B cell (primary cell): ENCODE data around the gene EPN2. TPM values are rescaled to one million over a fixed set of nuclear protein-coding genes. Genes with fewer than 3 reads are reported as not detected.

Experiments
- ATAC-seq: fragments of 200-7000 bp; cut with Tn5 transposase; one replicate; pipeline ENCODE4 v1.10.0; 2021; ENCODE audit warnings: low read depth, mild to moderate bottlenecking, moderate number of reproducible peaks, moderate library complexity
- CTCF ChIA-PET: fragments of 350-600 bp; sonication (Branson Sonifier 250); formaldehyde crosslinking; loops from one replicate; lab custom pipeline; 2021; ENCODE audit warnings: antibody characterized with exemption, inconsistent platforms; lab: Charles Lee
- POLR2A ChIA-PET: fragments of 350-600 bp; sonication (Branson Sonifier 250); formaldehyde crosslinking; loops from one replicate; lab custom pipeline; 2021; ENCODE audit warnings: antibody characterized with exemption; lab: Charles Lee
- DNase-seq: peaks from one replicate; pipeline ENCODE4 v3.0.0; 2013
- H2AFZ ChIP-seq: 2 replicates; pipeline ENCODE4 v1.6.1; 2012; ENCODE audit warnings: mild to moderate bottlenecking, low read depth, low read length; ENCODE audit not compliant: insufficient read depth, poor library complexity, severe bottlenecking
- H3K27ac ChIP-seq, 2 donors: 1 replicate in 1 of 2; 2 replicates in 1 of 2; pipeline ENCODE4 v1.5.1; 2012 to 2013; ENCODE audit warnings: low read length in 2 of 2, mild to moderate bottlenecking in 2 of 2, moderate library complexity in 1 of 2
- H3K27me3 ChIP-seq, 4 experiments: fragments of 200-600 bp in 1 of 4; sonication (generic) in 1 of 4; replicated peaks in 1 of 4; 1 replicate in 2 of 4; 2 replicates in 2 of 4; pipeline versions ENCODE4 v1.6.1 to v1.7.0; 2013 to 2016; ENCODE audit warnings: low read length in 3 of 4, mild to moderate bottlenecking in 2 of 4, mixed read lengths in 1 of 4, moderate library complexity in 1 of 4; ENCODE audit not compliant: insufficient read depth in 4 of 4, control insufficient read depth in 3 of 4; ENCODE audit errors: control extremely low read depth in 1 of 4
- H3K36me3 ChIP-seq, 2 experiments: replicated peaks in 1 of 2; 1 replicate in 1 of 2; 2 replicates in 1 of 2; pipeline versions ENCODE4 v1.6.1 to v1.7.1; 2013; ENCODE audit warnings: low read length in 1 of 2; ENCODE audit not compliant: insufficient read depth in 2 of 2, control insufficient read depth in 1 of 2; ENCODE audit errors: control extremely low read depth in 1 of 2, extremely low read depth in 1 of 2
- H3K4me1 ChIP-seq, 2 donors: fragments of 200-600 bp in 1 of 2; sonication (generic) in 1 of 2; 1 replicate in 1 of 2; 2 replicates in 1 of 2; pipeline versions ENCODE4 v1.5.1 to v1.6.1; 2013 to 2017; ENCODE audit warnings: low read length in 2 of 2; ENCODE audit not compliant: control insufficient read depth in 2 of 2, insufficient read depth in 2 of 2
- H3K4me2 ChIP-seq: replicated peaks from 2 replicates; pipeline ENCODE3; 2012; ENCODE audit warnings: mild to moderate bottlenecking, low read depth, low read length; ENCODE audit not compliant: poor library complexity, severe bottlenecking
- H3K4me3 ChIP-seq, 5 experiments: fragments of 200-600 bp in 1 of 5; sonication (generic) in 1 of 5; 1 replicate in 3 of 5; 2 replicates in 2 of 5; pipeline versions ENCODE4 v1.5.1 to v1.7.0; 2011 to 2016; ENCODE audit warnings: low read length in 4 of 5, mild to moderate bottlenecking in 4 of 5, low read depth in 2 of 5, control low read depth in 1 of 5, moderate library complexity in 1 of 5; ENCODE audit not compliant: insufficient read depth in 1 of 5; ENCODE audit errors: control extremely low read depth in 1 of 5, extremely low read depth in 1 of 5
- H3K79me2 ChIP-seq: fragments of 200-600 bp; sonication (generic); one replicate; pipeline ENCODE4 v1.6.0; 2016; ENCODE audit warnings: low read length; ENCODE audit not compliant: control insufficient read depth, insufficient read depth
- H3K9ac ChIP-seq: fragments of 200-600 bp; sonication (generic); 2 replicates; pipeline ENCODE4 v1.6.1; 2017; ENCODE audit warnings: mild to moderate bottlenecking, low read length, moderate library complexity
- H3K9me3 ChIP-seq, 3 donors: one replicate each; pipeline versions ENCODE4 v1.6.1 to v1.7.1; 2013; ENCODE audit warnings: low read length in 2 of 3; ENCODE audit not compliant: control insufficient read depth in 2 of 3, insufficient read depth in 1 of 3; ENCODE audit errors: control extremely low read depth in 1 of 3
- H4K20me1 ChIP-seq: 2 replicates; pipeline ENCODE4 v1.6.0; 2012; ENCODE audit warnings: mild to moderate bottlenecking, low read length; ENCODE audit not compliant: insufficient read depth, control insufficient read depth, poor library complexity, severe bottlenecking
- H3K27ac Mint-ChIP-seq: one replicate; pipeline ENCODE4 v1.8.0; 2021; ENCODE audit warnings: mixed read lengths
- H3K27me3 Mint-ChIP-seq: one replicate; pipeline ENCODE4 v1.8.0; 2021; ENCODE audit warnings: mixed read lengths
- H3K4me1 Mint-ChIP-seq: one replicate; pipeline ENCODE4 v1.8.0; 2021; ENCODE audit warnings: mixed read lengths
- H3K4me3 Mint-ChIP-seq: one replicate; pipeline ENCODE4 v1.8.0; 2021; ENCODE audit warnings: mixed read lengths
- H3K9me3 Mint-ChIP-seq: one replicate; pipeline ENCODE4 v1.8.0; 2022; ENCODE audit warnings: mixed read lengths; ENCODE audit not compliant: insufficient read depth
- CTCF ChIP-seq: fragments of 200-600 bp; IDR thresholded peaks from one replicate; pipeline ENCODE4 v1.8.0; 2022; ENCODE audit warnings: antibody characterized with exemption, mild to moderate bottlenecking
- EZH2 ChIP-seq: IDR thresholded peaks from 2 replicates; pipeline ENCODE4 v1.6.1; 2012; ENCODE audit warnings: borderline replicate concordance, low read depth, mild to moderate bottlenecking, moderate library complexity, low read length; ENCODE audit not compliant: insufficient read depth, poor library complexity, severe bottlenecking
- WGBS: methylation state at CpG from one replicate; pipeline ENCODE4 v1.1.5; 2013; ENCODE audit warnings: missing lambda C conversion rate; ENCODE audit not compliant: insufficient coverage; 5-methylcytosine and 5-hydroxymethylcytosine counted together
- intact Hi-C: fragments of 100-400 bp; cut with micrococcal nuclease; formaldehyde crosslinking; loops from one replicate; pipeline ENCODE4 v1.10.0; 2022
- polyA plus RNA-seq: library from polyadenylated mRNA; depleted of rRNA; stranded (reverse); fragments of >200 nt; gene quantifications from 2 replicates; pipeline ENCODE4 v1.2.3, GENCODE V29; 2012
- total RNA-seq, 2 donors: library from RNA; stranded (reverse); fragments of 120-200 nt in 1 of 2; gene quantifications; 1 replicate in 1 of 2; 2 replicates in 1 of 2; pipeline versions ENCODE4 v1.2.3 to v1.2.4, GENCODE V29; 2013 to 2022

Gene EPN2
- total and polyA plus RNA-seq, 2 donors (not counting 1 experiment from before 2014, with no cell fraction given): 15.7 to 35.6 TPM

- Histone ChIP-seq H3K9ac (no peak overlapping the region), H3K79me2 (peaks cover 5% of the 10 kb centered on the region), H3K4me3 (no peak overlapping the region), H3K9me3 (peaks cover 0 to 3% (median 0%) of the 10 kb centered on the region in 3 donors), H3K4me1 (peaks cover 6 to 9% of the 10 kb centered on the region in 2 donors), H3K27ac (no peak overlapping the region), H3K4me2 (no peak overlapping the region), H3K36me3 (no peaks in the 10 kb centered on the region), H3K27me3 (peaks cover 0 to 11% (median 2%) of the 10 kb centered on the region in 4 experiments), H4K20me1 (peaks cover 20% of the 10 kb centered on the region), H2AFZ (no peak overlapping the region)
- POLR2A ChIA-PET: no interaction called here
- peaks cover 9% of the 10 kb centered on the region for H3K4me1 Mint-ChIP-seq
- no peak for TF ChIP-seq CTCF
- TF ChIP-seq EZH2: no peak
- H3K9me3 Mint-ChIP-seq: no peaks in the 10 kb centered on the region
- no CpG with 5 or more reads among the region's 6 CpGs for WGBS
- CTCF ChIA-PET: no interaction called here
- no peak overlapping the region for H3K4me3 Mint-ChIP-seq
- intact Hi-C loops: no loop called here
- DNase-seq (no peak), ATAC-seq (no peak)
- peaks cover 4% of the 10 kb centered on the region for H3K27me3 Mint-ChIP-seq
- no peak overlapping the region for H3K27ac Mint-ChIP-seq
Observed at GRCh38 chr17:19278729-19279128, 41.6 kb downstream of the EPN2 start.

- no peak for DNase-seq
- peaks cover 20 to 27% of the 10 kb centered on the region in 2 donors for H3K4me1 ChIP-seq
- peaks cover 10% of the 10 kb centered on the region for H3K27me3 Mint-ChIP-seq
- no peak overlapping the region for H2AFZ ChIP-seq
- no peak overlapping the region for H3K27ac ChIP-seq
- peaks cover 0 to 23% (median 2%) of the 10 kb centered on the region in 4 experiments for H3K27me3 ChIP-seq
- intact Hi-C loops: no loop called here
- 89% methylated on average over 1 of the region's 3 CpGs for WGBS
- H3K27ac Mint-ChIP-seq: no peak overlapping the region
- H3K36me3 ChIP-seq: no peaks in the 10 kb centered on the region
- H3K4me2 ChIP-seq: no peak overlapping the region
- H3K9me3 ChIP-seq: peaks cover 0 to 3% (median 0%) of the 10 kb centered on the region in 3 donors
- ChIA-PET CTCF (no interaction called here), POLR2A (no interaction called here)
- peaks cover 42% of the 10 kb centered on the region for H4K20me1 ChIP-seq
- H3K4me3 Mint-ChIP-seq: no peak overlapping the region
- H3K4me1 Mint-ChIP-seq: peaks cover 26% of the 10 kb centered on the region
- peaks cover 5% of the 10 kb centered on the region for H3K79me2 ChIP-seq
- H3K9ac ChIP-seq: no peak overlapping the region
- TF ChIP-seq EZH2 (no peak), CTCF (no peak)
- no peaks in the 10 kb centered on the region for H3K9me3 Mint-ChIP-seq
- no peak overlapping the region for H3K4me3 ChIP-seq
- ATAC-seq: no peak
Observed at GRCh38 chr17:19281161-19281560, 44.0 kb downstream of the EPN2 start.
